ENCODE measurements around the gene ENTR1.
A peak's percentile ranks its signal among the peaks of the same experiment; 100 is the strongest.
"Not testable (repeated sequence)": the region's sequence is repeated elsewhere in the genome, so short reads cannot be mapped to it uniquely, and the experiment has no call there.

Gene ENTR1

DNA sequence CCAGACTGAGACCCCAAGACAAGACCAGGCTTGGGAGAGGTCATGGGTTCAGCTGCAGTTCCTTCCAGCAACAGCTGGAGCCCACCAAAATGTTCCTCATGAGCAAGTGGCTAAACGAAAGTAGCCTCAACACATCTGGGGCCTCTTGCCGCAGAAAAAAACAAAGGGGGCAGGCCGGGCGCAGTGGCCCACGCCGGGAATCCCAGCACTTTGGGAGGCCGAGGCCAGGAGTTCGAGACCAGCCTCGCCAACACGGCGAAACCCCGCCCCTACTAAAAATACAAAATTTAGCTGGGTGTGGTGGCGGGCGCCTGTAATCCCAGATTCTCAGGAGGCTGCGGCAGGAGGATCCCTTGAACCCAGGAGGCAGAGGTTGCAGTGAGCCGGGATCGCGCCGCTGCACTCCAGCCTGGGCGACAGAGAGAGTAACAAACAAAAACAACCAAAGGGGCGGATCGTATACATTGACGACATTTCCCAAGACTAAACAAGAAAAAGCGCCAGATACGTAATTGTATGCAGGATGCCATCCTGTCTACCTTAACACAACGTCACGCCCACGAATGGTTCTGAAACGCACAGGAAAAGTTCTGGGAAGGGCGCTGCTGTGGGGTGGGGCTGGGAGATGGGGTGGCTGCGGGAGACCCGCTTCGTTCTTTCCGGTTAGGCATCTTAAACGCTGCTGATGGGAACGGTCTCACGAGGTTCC is 27.6 kb upstream of the ENTR1 start:
- DNase-seq, result peak; percentile 6

- no peak for DNase-seq
Measured at GRCh38 chr9:136437430-136437829, 27.0 kb upstream of the ENTR1 start.

DNA sequence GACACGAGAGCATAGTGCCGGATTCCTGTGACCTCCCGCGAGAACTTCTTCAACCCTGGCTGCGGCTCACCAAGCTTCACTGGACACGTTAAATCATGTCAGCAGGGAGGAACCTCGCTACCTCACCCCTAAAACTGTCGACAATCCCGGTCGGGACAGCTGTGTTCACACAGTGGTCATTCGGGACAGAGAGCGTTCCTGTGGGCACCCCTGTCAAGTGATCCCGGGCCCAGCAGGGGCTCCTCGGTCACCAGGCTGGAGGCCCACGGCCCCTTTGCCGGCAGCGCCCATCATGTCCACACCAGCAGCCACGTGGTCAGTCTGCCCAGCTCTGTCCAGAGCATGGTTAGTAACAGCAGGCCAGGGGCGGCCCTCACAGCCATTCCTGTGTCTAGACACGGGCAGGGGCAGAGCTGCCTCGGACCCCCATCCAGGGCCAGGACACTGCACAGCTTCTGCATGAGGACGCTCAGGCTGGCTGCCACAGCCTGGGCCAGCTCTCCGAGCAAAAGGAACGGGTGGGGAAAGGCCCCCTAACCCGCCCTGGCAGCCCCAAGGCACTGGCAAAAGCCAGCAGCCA is 25.7 kb upstream of the ENTR1 start:
- no peak for DNase-seq

DNA sequence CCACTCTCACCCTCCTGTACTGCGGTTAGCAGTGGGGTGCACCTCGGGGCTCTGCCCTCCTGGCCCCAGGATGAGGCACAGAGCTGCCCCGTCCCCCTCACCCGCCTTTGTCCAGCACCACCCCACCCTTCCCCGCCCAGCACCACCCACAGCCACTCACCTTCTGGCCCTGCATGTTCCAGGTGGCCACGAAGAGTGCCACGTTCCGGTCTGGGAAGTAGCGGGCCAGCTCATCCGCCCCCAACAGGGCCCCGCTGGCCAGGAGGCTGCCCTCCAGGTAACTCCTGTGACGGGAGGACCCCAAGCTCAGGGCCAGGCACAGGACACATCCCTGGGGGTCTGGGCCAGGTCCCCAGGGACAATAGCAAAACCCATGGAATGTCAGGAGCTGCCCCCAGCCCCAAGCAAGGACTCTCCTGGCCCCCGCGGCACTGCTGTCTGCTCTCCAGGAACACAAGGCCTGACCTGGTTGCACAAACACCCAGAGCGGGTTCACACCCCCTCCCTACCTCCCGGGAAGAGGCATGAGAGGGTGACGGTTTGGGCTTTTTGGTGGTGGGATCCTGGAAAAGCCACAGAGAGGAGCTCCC is 24.3 kb upstream of the ENTR1 start:
- DNase-seq, result no peak

GRCh38 chr9:136433849-136434579 is 23.6 kb upstream of the ENTR1 start:
- DNase-seq, result no peak

GRCh38 chr9:136433043-136433715 is 22.8 kb upstream of the ENTR1 start:
- DNase-seq, result no peak

DNA sequence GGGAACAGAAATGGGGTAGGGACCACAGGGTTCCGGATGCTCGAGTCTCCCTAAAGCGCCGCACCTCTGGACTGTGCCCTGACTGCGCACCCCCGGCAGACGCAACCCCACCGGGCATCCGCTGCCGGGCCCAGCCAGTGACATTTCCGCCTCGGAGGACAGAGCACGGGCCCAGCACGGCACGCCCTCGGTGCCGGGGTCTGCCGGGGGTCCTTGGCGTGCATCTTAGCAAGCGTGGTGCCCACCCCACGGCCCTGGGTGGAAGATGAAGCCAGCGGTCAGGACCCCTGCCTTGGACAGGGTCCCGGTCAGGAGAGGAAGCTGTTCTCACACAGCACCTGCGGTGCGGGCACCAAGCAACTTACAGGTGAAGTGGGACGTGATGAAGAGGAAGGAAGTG is 22.2 kb upstream of the ENTR1 start:
- no peak for DNase-seq

DNA sequence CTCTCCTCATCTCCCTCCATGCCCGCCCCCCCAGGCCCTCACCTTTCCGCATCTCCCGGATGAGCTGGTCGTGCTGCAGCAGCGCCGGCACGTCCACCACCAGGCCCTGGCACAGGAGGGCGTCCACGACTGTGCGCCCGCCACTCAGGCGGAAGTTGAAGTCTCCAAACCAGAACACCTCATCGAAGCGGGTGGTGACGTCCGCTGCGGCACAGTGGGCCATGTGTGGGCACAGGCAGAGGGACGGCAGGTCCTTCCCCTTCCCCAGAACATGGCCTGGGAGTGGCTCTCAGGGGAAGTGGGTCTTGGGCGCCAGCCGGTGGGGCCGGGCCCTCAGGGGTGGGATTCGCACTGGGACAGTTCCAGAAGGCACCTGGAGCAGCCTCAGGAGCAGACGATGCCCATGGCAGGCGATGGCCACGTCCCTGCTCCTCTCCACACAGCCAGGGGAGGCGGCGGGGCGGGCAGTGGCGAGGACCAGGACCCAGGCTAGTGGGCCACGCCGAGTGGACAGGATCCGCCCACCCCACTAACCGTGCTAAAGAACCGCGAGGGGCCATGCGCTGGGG is 21.5 kb upstream of the ENTR1 start:
- no peak for DNase-seq

GRCh38 chr9:136430588-136431234 is 20.3 kb upstream of the ENTR1 start:
- DNase-seq, result no peak

- DNase-seq, result no peak
Measured at GRCh38 chr9:136429683-136430491, 19.5 kb upstream of the ENTR1 start.

- no peak for DNase-seq
Measured at GRCh38 chr9:136429075-136429628, 18.7 kb upstream of the ENTR1 start.

DNA sequence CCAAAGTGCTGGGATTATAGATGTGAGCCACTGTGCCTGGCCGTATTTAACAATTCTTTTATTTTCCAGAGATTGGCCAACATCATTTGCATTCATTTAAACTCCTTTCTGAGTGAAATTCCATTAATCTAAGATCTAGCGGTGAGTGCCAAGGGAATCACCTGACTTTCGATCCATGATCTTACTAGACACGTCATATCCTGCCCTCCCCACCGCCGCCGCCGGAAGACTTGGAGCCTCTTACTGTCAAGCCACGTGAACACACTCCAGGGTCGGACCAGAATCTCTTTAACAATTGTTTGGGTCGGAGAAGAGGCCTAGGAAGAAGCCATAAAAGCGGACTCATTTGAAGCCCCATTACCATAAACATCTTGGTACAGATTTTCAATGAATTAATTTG is 16.4 kb upstream of the ENTR1 start:
- DNase-seq, result no peak

DNA sequence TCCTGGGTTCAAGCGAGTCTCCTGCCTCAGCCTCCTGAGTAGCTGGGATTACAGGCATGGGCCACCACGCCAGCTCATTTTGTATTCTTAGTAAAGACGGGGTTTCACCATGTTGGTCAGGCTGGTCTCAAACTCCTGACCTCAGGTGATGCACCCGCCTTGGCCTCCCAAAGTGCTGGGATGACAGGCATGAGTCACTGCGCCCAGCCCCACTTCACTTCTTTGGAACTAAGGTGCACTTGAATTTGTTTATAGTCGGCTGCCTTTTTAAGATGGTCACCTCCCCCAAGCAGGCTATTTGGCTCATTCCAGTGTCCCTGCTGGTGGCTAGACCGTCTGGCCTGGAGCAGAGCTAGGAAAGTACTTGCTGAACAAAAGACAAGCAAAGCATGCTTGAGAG is 15.0 kb upstream of the ENTR1 start:
- not testable (repeated sequence) for DNase-seq

DNA sequence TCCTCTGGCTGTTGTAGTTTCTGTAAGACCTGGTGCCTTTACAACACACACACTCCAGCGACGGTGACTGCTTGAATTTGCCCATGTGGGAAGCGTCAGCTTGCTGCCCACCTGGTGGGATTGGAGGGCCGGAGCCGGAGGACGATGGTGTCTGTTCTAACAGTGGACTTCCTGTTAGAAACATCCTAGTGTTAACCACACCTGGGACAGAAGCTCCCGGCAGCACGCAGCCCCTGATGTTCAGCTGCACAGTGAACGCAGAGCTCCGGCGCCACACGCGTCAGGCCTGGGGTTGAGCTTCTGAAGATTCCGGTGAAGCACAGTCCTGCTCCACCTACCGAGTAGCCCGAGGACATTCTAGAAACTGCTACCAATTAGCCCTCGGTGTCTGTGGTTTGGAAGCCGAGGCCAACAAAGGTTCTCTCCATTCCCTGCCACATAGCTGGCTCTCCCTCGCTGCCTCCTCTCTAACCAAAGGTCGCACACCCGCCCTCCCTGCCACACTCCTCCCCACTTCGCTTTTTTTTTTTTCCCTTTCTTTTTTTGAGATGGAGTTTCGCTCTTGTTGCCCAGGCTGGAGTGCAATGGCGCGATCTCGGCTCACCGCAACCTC is 14.4 kb upstream of the ENTR1 start:
- no peak for DNase-seq

GRCh38 chr9:136423432-136424146 is 13.2 kb upstream of the ENTR1 start:
- no peak for DNase-seq

- no peak for DNase-seq
Measured at GRCh38 chr9:136422876-136423275, 12.5 kb upstream of the ENTR1 start.

- no peak for DNase-seq
Measured at GRCh38 chr9:136421791-136422190, 11.4 kb upstream of the ENTR1 start.

DNA sequence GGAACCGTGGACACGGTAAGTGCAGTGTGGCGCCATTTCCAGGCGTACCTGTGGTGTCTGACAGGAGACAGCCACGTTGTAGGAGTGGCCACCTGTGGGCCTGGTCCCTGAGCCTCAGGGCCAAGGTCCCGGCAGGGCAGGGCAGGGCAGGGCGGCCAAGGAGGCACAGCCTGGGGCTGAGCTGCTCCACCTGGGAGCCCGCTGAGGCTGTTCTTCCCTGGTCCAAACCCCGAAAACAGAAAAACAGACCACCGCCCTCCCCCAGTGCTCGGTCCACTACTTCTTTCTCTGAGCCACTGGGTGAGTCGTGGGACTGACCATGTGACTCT is 8.6 kb upstream of the ENTR1 start:
- DNase-seq, result no peak

- DNase-seq, result no peak
Measured at GRCh38 chr9:136418182-136419091, 8.0 kb upstream of the ENTR1 start.
